Measurements from ENCODE around the gene RSRC2. TPM values are rescaled to one million over a fixed set of nuclear protein-coding genes. Genes with fewer than 3 reads are reported as not detected.
A peak's percentile ranks its signal among the peaks of the same experiment; 100 is the strongest.

RSRC2 gene
- total and polyA plus RNA-seq, 9 of the 15 experiments (the other 6 are each of a cell fraction or from before 2014, with no cell fraction given), result 52.6 to 123 (median 80.3) TPM

DNA sequence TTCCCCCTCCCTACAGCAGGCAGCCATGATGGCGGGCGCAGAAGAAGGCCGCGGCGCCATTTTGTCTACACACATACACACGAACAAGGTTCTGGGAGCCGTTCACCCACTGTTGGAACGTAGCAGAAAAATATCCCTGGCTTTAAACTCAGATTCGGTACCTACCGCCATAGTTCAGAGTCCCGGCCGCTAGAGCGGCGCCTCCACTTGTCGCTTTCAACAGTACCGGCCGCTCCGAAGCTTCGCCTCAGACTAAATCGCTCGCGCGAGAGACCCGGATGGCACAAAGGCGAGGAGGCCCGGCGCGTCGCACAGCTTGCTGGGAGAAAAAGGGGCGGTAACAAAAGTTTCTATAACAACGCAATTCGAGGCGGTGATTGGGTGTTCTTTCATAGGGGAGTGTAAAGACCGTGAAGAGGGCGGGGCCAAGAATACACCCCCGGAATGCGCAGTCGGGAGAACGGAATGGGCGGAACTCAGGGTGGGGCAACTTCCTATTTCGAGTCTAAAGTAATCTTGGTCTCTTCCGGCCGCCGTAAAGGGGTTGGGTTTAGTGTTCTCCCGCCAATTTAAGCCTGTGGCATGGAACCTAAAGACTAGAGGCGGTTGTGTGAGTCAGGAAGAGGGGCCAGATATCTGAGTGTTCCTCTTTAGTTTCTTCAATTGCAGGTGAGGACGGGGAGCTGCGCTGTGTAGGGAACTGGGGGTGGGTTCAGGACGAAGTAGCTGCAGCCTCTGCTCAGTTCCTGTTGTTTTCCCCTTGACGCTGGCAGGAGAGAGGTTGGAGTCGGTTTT, at the start of gene RSRC2, which contains the start of gene KNTC1 (continued):
- TF ChIP-seq NFRKB (IDR thresholded peaks at IDR 0.05; ENCODE audit: low read depth) (peak; percentile 100), NR2F6 (CRISPR knock-in tag; IDR thresholded peaks at IDR 0.05) (0 out of 2 replicates have a peak, but pooled peaks have one; percentile 48), DMBX1 (CRISPR knock-in tag; IDR thresholded peaks at IDR 0.05; ENCODE audit: borderline replicate concordance) (peak; percentile 67), RBM15 (IDR thresholded peaks at IDR 0.05; ENCODE audit: insufficient read depth, low read length) (no peak), FOXJ2 (tag; IDR thresholded peaks at IDR 0.05) (peak; percentile 47; the same call in 1 of the 2 replicates), TEAD1 (CRISPR knock-in tag; IDR thresholded peaks at IDR 0.05) (peak; percentile 50 to 99; a peak in 3 of 4 replicates), ZNF263 (CRISPR knock-in tag; IDR thresholded peaks at IDR 0.05; ENCODE audit: borderline replicate concordance) (peak; percentile 9; the same call in 1 of the 2 replicates), RBM14 (IDR thresholded peaks at IDR 0.05; ENCODE audit: borderline replicate concordance, insufficient read depth, low read depth, low read length) (no peak), ARNT (IDR thresholded peaks at IDR 0.05) (0 out of 4 replicates have a peak, but pooled peaks of 1 of the 2 experiments have one; percentile 14), BRD4 (IDR thresholded peaks at IDR 0.05) (peak; percentile 99), E2F3 (CRISPR knock-in tag; IDR thresholded peaks at IDR 0.05) (peak; percentile 99), MAFF (IDR thresholded peaks at IDR 0.05; ENCODE audit: low read length) (0 out of 2 replicates have a peak, but pooled peaks have one; percentile 3), NEUROD1 (IDR thresholded peaks at IDR 0.05; ENCODE audit: borderline replicate concordance, low read depth, low read length, partially characterized antibody) (peak; percentile 61), RAD21 (CRISPR knock-in tag; conservative IDR thresholded peaks at IDR 0.05 in 1 of 2, IDR thresholded peaks at IDR 0.05 in 1 of 2) (no peak), IRF2 (CRISPR knock-in tag; IDR thresholded peaks at IDR 0.05) (no peak), ATF3 (IDR thresholded peaks at IDR 0.05) (no peak), ATF3 (CRISPR knock-in tag; conservative IDR thresholded peaks at IDR 0.05) (peak; percentile 70; the same call in 1 of the 2 replicates), CREB1 (IDR thresholded peaks at IDR 0.05) (no peak), CREB1 (CRISPR knock-in tag; IDR thresholded peaks at IDR 0.05) (peak; percentile 61; the same call in 1 of the 2 replicates)
- TF ChIP-seq, protein P1, sequence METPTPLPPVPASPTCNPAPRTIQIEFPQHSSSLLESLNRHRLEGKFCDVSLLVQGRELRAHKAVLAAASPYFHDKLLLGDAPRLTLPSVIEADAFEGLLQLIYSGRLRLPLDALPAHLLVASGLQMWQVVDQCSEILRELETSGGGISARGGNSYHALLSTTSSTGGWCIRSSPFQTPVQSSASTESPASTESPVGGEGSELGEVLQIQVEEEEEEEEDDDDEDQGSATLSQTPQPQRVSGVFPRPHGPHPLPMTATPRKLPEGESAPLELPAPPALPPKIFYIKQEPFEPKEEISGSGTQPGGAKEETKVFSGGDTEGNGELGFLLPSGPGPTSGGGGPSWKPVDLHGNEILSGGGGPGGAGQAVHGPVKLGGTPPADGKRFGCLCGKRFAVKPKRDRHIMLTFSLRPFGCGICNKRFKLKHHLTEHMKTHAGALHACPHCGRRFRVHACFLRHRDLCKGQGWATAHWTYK (CRISPR knock-in tag; IDR thresholded peaks at IDR 0.05), result peak; percentile 67; the same call in 1 of the 2 replicates
- TF ChIP-seq, protein P2, sequence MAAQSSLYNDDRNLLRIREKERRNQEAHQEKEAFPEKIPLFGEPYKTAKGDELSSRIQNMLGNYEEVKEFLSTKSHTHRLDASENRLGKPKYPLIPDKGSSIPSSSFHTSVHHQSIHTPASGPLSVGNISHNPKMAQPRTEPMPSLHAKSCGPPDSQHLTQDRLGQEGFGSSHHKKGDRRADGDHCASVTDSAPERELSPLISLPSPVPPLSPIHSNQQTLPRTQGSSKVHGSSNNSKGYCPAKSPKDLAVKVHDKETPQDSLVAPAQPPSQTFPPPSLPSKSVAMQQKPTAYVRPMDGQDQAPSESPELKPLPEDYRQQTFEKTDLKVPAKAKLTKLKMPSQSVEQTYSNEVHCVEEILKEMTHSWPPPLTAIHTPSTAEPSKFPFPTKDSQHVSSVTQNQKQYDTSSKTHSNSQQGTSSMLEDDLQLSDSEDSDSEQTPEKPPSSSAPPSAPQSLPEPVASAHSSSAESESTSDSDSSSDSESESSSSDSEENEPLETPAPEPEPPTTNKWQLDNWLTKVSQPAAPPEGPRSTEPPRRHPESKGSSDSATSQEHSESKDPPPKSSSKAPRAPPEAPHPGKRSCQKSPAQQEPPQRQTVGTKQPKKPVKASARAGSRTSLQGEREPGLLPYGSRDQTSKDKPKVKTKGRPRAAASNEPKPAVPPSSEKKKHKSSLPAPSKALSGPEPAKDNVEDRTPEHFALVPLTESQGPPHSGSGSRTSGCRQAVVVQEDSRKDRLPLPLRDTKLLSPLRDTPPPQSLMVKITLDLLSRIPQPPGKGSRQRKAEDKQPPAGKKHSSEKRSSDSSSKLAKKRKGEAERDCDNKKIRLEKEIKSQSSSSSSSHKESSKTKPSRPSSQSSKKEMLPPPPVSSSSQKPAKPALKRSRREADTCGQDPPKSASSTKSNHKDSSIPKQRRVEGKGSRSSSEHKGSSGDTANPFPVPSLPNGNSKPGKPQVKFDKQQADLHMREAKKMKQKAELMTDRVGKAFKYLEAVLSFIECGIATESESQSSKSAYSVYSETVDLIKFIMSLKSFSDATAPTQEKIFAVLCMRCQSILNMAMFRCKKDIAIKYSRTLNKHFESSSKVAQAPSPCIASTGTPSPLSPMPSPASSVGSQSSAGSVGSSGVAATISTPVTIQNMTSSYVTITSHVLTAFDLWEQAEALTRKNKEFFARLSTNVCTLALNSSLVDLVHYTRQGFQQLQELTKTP (IDR thresholded peaks at IDR 0.05; ENCODE audit: low read depth in 1 of 2, partially characterized antibody in 2 of 2), result peak in 1 of 2 experiments; percentile 52

All from K562 (cell line).